Psoas muscle (tissue), 8 donors: ENCODE results near the gene MARK2. TPM values are rescaled to one million over a fixed set of nuclear protein-coding genes. Genes with fewer than 3 reads are reported as not detected.

Source experiments
- ATAC-seq, 4 donors: fragments of 200-7000 bp; cut with Tn5 transposase; one replicate each; pipeline ENCODE4 v1.9.1; 2020; ENCODE audit warnings: moderate library complexity in 3 of 4, mild to moderate bottlenecking in 2 of 4
- DNase-seq, 2 donors: peaks; one replicate each; pipeline ENCODE4 v3.0.0-alpha.2; 2020
- H3K27ac ChIP-seq: fragments of 200-600 bp; one replicate; pipeline ENCODE4 v1.8.0; 2022
- H3K27me3 ChIP-seq, 3 donors: fragments of 200-600 bp in 1 of 3; one replicate each; pipeline versions ENCODE4 v1.6.1 to v1.8.0; 2013 to 2022; ENCODE audit warnings: low read length in 2 of 3, mild to moderate bottlenecking in 2 of 3, moderate library complexity in 1 of 3; ENCODE audit not compliant: insufficient read depth in 3 of 3
- H3K36me3 ChIP-seq, 2 donors: fragments of 200-600 bp in 1 of 2; one replicate each; pipeline versions ENCODE4 v1.6.1 to v1.8.0; 2013 to 2022; ENCODE audit warnings: low read depth in 1 of 2, mild to moderate bottlenecking in 1 of 2, moderate library complexity in 1 of 2; ENCODE audit not compliant: insufficient read depth in 1 of 2
- H3K4me1 ChIP-seq: fragments of 200-600 bp; one replicate; pipeline ENCODE4 v1.8.0; 2022
- H3K4me3 ChIP-seq: fragments of 200-600 bp; one replicate; pipeline ENCODE4 v1.8.0; 2022; ENCODE audit warnings: mild to moderate bottlenecking
- H3K9me3 ChIP-seq: fragments of 200-600 bp; one replicate; pipeline ENCODE4 v1.8.0; 2022
- CTCF ChIP-seq: fragments of 200-600 bp; IDR thresholded peaks from one replicate; pipeline ENCODE4 v1.8.0; 2022; ENCODE audit warnings: antibody characterized with exemption
- WGBS, 3 donors: extraction: QIAGEN DNeasy Blood & Tissue Kit; methylation state at CpG; one replicate each; pipeline versions ENCODE4 v1.1.6 to v1.1.7; 2013; 5-methylcytosine and 5-hydroxymethylcytosine counted together
- intact Hi-C, 2 donors: fragments of 100-400 bp; cut with DNase I; formaldehyde crosslinking; loops; one replicate each; pipeline versions ENCODE4 v1.11.0 to v1.14.2; 2022
- polyA plus RNA-seq, 3 donors: library from polyadenylated mRNA; stranded (reverse); fragments of 200-250 nt; gene quantifications; one replicate each; pipeline ENCODE4 v1.2.3, GENCODE V29; 2013
- total RNA-seq, 4 donors: library from RNA; stranded (reverse); fragmentation: NEBNext Ultra II Directional in 2 of 4; extraction: Animal tissue kit (Norgen Biotek cat#: 25700) in 2 of 4; gene quantifications; one replicate each; pipeline versions ENCODE4 v1.2.1 to v1.2.4, GENCODE V29; 2021 to 2023
- donor health status: healthy with polysubstance abuse.
- donor health status: DM: no; HTN: no; CAD: no; lungs with moderate emphysema.
- donor health status: Bipolar disorder and iron deficiency.
- donor health status: healthy.
- donor health status: DM: yes; HTN: yes; CAD: no.
- donor health status: DM: no; HTN: no; CAD: no.
- donor health status: DM: no; HTN: no; CAD: no.
- donor health status: DM: yes; HTN: yes; CAD: no.

Gene MARK2
- total and polyA plus RNA-seq, 7 donors, result 11.7 to 24.9 (median 22.2) TPM

- DNase-seq (no peak), ATAC-seq (no peak)
- Histone ChIP-seq H3K4me3 (no peak overlapping the region), H3K9me3 (no peaks in the 10 kb centered on the region), H3K4me1 (peaks cover 27% of the 10 kb centered on the region), H3K27me3 (no peaks in the 10 kb centered on the region), H3K36me3 (peaks cover 0 to 10% of the 10 kb centered on the region in 2 donors), H3K27ac (no peak overlapping the region)
- intact Hi-C loops, result no loop called here
- no peak for TF ChIP-seq CTCF
- WGBS, 3 donors, result 87 to 96% (median 95%) methylated on average over 6 of the region's 6 CpGs
Observed at GRCh38 chr11:63876616-63877015, 37.7 kb downstream of the MARK2 start.

GRCh38 chr11:63877658-63878241 lies 38.8 kb downstream of the MARK2 start:
- ATAC-seq (no peak), DNase-seq (no peak)
- Histone ChIP-seq H3K27ac (no peak overlapping the region), H3K4me3 (no peak overlapping the region), H3K27me3 (no peaks in the 10 kb centered on the region), H3K36me3 (peaks cover 0 to 10% of the 10 kb centered on the region in 2 donors), H3K9me3 (no peaks in the 10 kb centered on the region), H3K4me1 (peaks cover 21% of the 10 kb centered on the region)
- TF ChIP-seq CTCF, result no peak
- 76 to 92% (median 83%) methylated on average over 6 of the region's 6 CpGs for WGBS, 3 donors
- intact Hi-C loops, result no loop called here

GRCh38 chr11:63879598-63880402 lies 40.9 kb downstream of the MARK2 start:
- WGBS, 3 donors, result 39 to 54% (median 46%) methylated on average over 2 of the region's 2 CpGs
- TF ChIP-seq CTCF, result no peak
- no peak for DNase-seq
- H3K9me3 ChIP-seq, result no peaks in the 10 kb centered on the region
- intact Hi-C loops, result no loop called here
- H3K27ac ChIP-seq, result no peak overlapping the region
- H3K36me3 ChIP-seq, result peaks cover 0 to 10% of the 10 kb centered on the region in 2 donors
- peaks cover 8% of the 10 kb centered on the region for H3K4me1 ChIP-seq
- no peaks in the 10 kb centered on the region for H3K27me3 ChIP-seq
- ATAC-seq, result no peak
- no peak overlapping the region for H3K4me3 ChIP-seq

GRCh38 chr11:63880403-63880790 lies 41.5 kb downstream of the MARK2 start:
- TF ChIP-seq CTCF, result no peak
- no peak for ATAC-seq

More at GRCh38 chr11:63880403-63880790, 41.5 kb downstream of the MARK2 start:
- WGBS, 3 donors, result 58 to 67% (median 60%) methylated on average over 3 of the region's 3 CpGs
- H3K4me1 ChIP-seq, result peaks cover 8% of the 10 kb centered on the region
- no peaks in the 10 kb centered on the region for H3K27me3 ChIP-seq
- no peak overlapping the region for H3K4me3 ChIP-seq
- DNase-seq, result no peak
- H3K27ac ChIP-seq, result no peak overlapping the region
- peaks cover 0 to 9% of the 10 kb centered on the region in 2 donors for H3K36me3 ChIP-seq
- no peaks in the 10 kb centered on the region for H3K9me3 ChIP-seq
- intact Hi-C loops, result no loop called here
